Suprapubic skin (tissue), 4 donors: ENCODE data around the gene ENG. TPM values are rescaled to one million over a fixed set of nuclear protein-coding genes. Genes with fewer than 3 reads are reported as not detected.
A peak's percentile ranks its signal among the peaks of the same experiment; 100 is the strongest.
"Not testable (repeated sequence)": the region's sequence is repeated elsewhere in the genome, so short reads cannot be mapped to it uniquely, and the experiment has no call there.

ENCODE experiments used
- DNase-seq, 2 donors: peaks; one replicate each; pipeline ENCODE4 v3.0.0-alpha.2; 2019; ENCODE audit warnings: low spot score in 2 of 2
- H3K27ac ChIP-seq: fragments of 200-600 bp; sonication (generic); one replicate; pipeline ENCODE4 v1.5.1; 2019
- H3K27me3 ChIP-seq: fragments of 200-600 bp; sonication (generic); one replicate; pipeline ENCODE4 v1.5.1; 2019
- H3K36me3 ChIP-seq: fragments of 200-600 bp; sonication (generic); one replicate; pipeline ENCODE4 v1.5.1; 2019
- H3K4me1 ChIP-seq: fragments of 200-600 bp; sonication (generic); one replicate; pipeline ENCODE4 v1.5.1; 2019
- H3K4me3 ChIP-seq: fragments of 200-600 bp; sonication (generic); one replicate; pipeline ENCODE4 v1.5.1; 2019; ENCODE audit warnings: mild to moderate bottlenecking
- H3K9me3 ChIP-seq: fragments of 200-600 bp; sonication (generic); one replicate; pipeline ENCODE4 v1.5.1; 2019
- CTCF ChIP-seq, 2 donors: fragments of 200-600 bp in 1 of 2; fragments of 450-650 bp in 1 of 2; sonication (generic) in 1 of 2; IDR thresholded peaks; one replicate each; pipeline ENCODE4 v1.5.1; 2016 to 2019; ENCODE audit warnings: antibody characterized with exemption in 2 of 2, mild to moderate bottlenecking in 1 of 2, moderate library complexity in 1 of 2
- EP300 ChIP-seq: sonication (generic); formaldehyde crosslinking; IDR thresholded peaks from one replicate; pipeline ENCODE4 v1.6.1; 2017; ENCODE audit warnings: antibody characterized with exemption
- POLR2A ChIP-seq, 2 donors: fragments of 450-650 bp; IDR thresholded peaks; one replicate each; pipeline ENCODE4 v1.6.1; 2017; ENCODE audit warnings: antibody characterized with exemption in 2 of 2, mild to moderate bottlenecking in 2 of 2, moderate library complexity in 2 of 2
- POLR2AphosphoS5 ChIP-seq, 3 donors: sonication (generic); formaldehyde crosslinking; IDR thresholded peaks; one replicate each; pipeline ENCODE4 v1.6.1; 2017; ENCODE audit warnings: antibody characterized with exemption in 3 of 3
- WGBS: methylation state at CpG from one replicate; pipeline ENCODE4 v1.1.5; 2018; 5-methylcytosine and 5-hydroxymethylcytosine counted together
- total RNA-seq, 4 donors: library from RNA; depleted of rRNA; stranded (reverse); fragments of >200 nt; gene quantifications; one replicate each; pipeline ENCODE4 v1.1.0, GENCODE V29; 2016

Gene ENG
- total RNA-seq, 4 donors from 2014 or later, result 17.2 to 38.7 (median 31.2) TPM

GRCh38 chr9:127886401-127886972 lies 32.0 kb upstream of the ENG start:
- DNase-seq, result peak in 1 of 2 donors; percentile 58
- TF ChIP-seq POLR2AphosphoS5 (IDR thresholded peaks at IDR 0.05), result no peak
- no peak for TF ChIP-seq CTCF (IDR thresholded peaks at IDR 0.05)
- no peak for TF ChIP-seq EP300
- no peak for TF ChIP-seq POLR2A (IDR thresholded peaks at IDR 0.05)
- Histone ChIP-seq H3K4me1 (peaks cover 10% of the 10 kb centered on the region), H3K4me3 (no peak overlapping the region), H3K36me3 (peaks cover 63% of the 10 kb centered on the region), H3K9me3 (no peaks in the 10 kb centered on the region), H3K27ac (no peak overlapping the region), H3K27me3 (no peaks in the 10 kb centered on the region)
- WGBS, result 98% methylated on average over 16 of the region's 18 CpGs

GRCh38 chr9:127885508-127886281 lies 31.2 kb upstream of the ENG start:
- Histone ChIP-seq H3K9me3 (no peaks in the 10 kb centered on the region), H3K4me1 (peaks cover 10% of the 10 kb centered on the region), H3K27me3 (no peaks in the 10 kb centered on the region), H3K27ac (no peak overlapping the region), H3K36me3 (peaks cover 56% of the 10 kb centered on the region), H3K4me3 (no peak overlapping the region)
- TF ChIP-seq POLR2AphosphoS5 (IDR thresholded peaks at IDR 0.05) (no peak), POLR2A (IDR thresholded peaks at IDR 0.05) (no peak), CTCF (IDR thresholded peaks at IDR 0.05) (no peak), EP300 (no peak)
- WGBS, result 74% methylated on average over 12 of the region's 13 CpGs
- DNase-seq, result no peak

GRCh38 chr9:127884976-127885490 lies 30.6 kb upstream of the ENG start:
- Histone ChIP-seq H3K4me3 (no peak overlapping the region), H3K9me3 (no peaks in the 10 kb centered on the region), H3K36me3 (peaks cover 50% of the 10 kb centered on the region), H3K27ac (peak overlapping the region; percentile 18), H3K4me1 (peaks cover 10% of the 10 kb centered on the region), H3K27me3 (no peaks in the 10 kb centered on the region)
- TF ChIP-seq EP300, result no peak
- TF ChIP-seq POLR2AphosphoS5 (IDR thresholded peaks at IDR 0.05), result no peak
- no peak for TF ChIP-seq CTCF (IDR thresholded peaks at IDR 0.05)
- no peak for TF ChIP-seq POLR2A (IDR thresholded peaks at IDR 0.05)
- WGBS, result 92% methylated on average over 15 of the region's 15 CpGs
- no peak for DNase-seq

GRCh38 chr9:127884427-127884911 lies 30.0 kb upstream of the ENG start:
- WGBS, result 43% methylated on average over 7 of the region's 11 CpGs
- TF ChIP-seq EP300 (no peak), CTCF (IDR thresholded peaks at IDR 0.05) (no peak), POLR2AphosphoS5 (IDR thresholded peaks at IDR 0.05) (no peak), POLR2A (IDR thresholded peaks at IDR 0.05) (no peak)
- Histone ChIP-seq H3K27ac (peak overlapping the region; percentile 18), H3K4me1 (peaks cover 10% of the 10 kb centered on the region), H3K27me3 (no peaks in the 10 kb centered on the region), H3K36me3 (peaks cover 44% of the 10 kb centered on the region), H3K9me3 (no peaks in the 10 kb centered on the region), H3K4me3 (no peak overlapping the region)
- no peak for DNase-seq

GRCh38 chr9:127883959-127884358 lies 29.5 kb upstream of the ENG start:
- 77% methylated on average over 7 of the region's 7 CpGs for WGBS
- Histone ChIP-seq H3K9me3 (no peaks in the 10 kb centered on the region), H3K4me3 (no peak overlapping the region), H3K27me3 (no peaks in the 10 kb centered on the region), H3K36me3 (peaks cover 43% of the 10 kb centered on the region), H3K27ac (no peak overlapping the region), H3K4me1 (peaks cover 10% of the 10 kb centered on the region)
- no peak for TF ChIP-seq POLR2AphosphoS5 (IDR thresholded peaks at IDR 0.05)
- no peak for TF ChIP-seq CTCF (IDR thresholded peaks at IDR 0.05)
- no peak for TF ChIP-seq POLR2A (IDR thresholded peaks at IDR 0.05)
- no peak for TF ChIP-seq EP300
- DNase-seq, result no peak

GRCh38 chr9:127881715-127882114 lies 27.3 kb upstream of the ENG start:
- DNase-seq, H3K9me3 ChIP-seq, H3K4me3 ChIP-seq, H3K27ac ChIP-seq, H3K27me3 ChIP-seq: not testable (repeated sequence)
- H3K36me3 ChIP-seq, result peaks cover 21% of the 10 kb centered on the region
- H3K4me1 ChIP-seq, result peaks cover 28% of the 10 kb centered on the region
- WGBS, result 92% methylated on average over 3 of the region's 3 CpGs
